GM12864 (cell line): ENCODE data around the gene FOXA3.

Source experiments
- DNase-seq: peaks from one replicate; pipeline ENCODE4 v3.0.0-alpha.2; 2011; ENCODE audit warnings: low read depth
- H3K4me3 ChIP-seq: 2 replicates; pipeline ENCODE4 v1.5.1; 2011; ENCODE audit warnings: mild to moderate bottlenecking, low read depth, low read length, control low read depth
- CTCF ChIP-seq: IDR thresholded peaks from 2 replicates; pipeline ENCODE4 v1.5.1; 2011; ENCODE audit warnings: low read depth, mild to moderate bottlenecking, moderate library complexity, low read length, control low read depth, inconsistent platforms; ENCODE audit errors: missing control alignments

The FOXA3 gene

GRCh38 chr19:45873219-45873772, 9.2 kb downstream of the FOXA3 start:
- no peak overlapping the region for H3K4me3 ChIP-seq
- no peak for DNase-seq
- TF ChIP-seq CTCF = no peak

DNA sequence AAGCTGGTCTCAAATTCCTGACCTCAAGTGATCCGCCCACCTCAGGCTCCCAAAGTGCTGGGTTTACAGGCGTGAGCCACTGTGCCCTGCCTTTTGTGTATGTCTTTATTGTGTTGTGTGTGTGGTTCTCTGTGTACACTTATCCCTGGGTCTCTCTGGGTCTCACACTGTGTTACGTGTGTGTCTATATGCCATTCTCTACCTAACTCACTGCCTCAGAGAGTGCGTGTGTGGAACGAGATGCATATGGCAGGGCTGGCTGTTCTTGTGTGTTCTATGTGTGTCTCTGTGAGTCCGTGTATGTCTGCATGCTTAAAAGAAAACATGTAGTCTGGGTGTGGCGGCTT, 10.5 kb downstream of the FOXA3 start:
- no peak for DNase-seq
- H3K4me3 ChIP-seq = no peak overlapping the region
- TF ChIP-seq CTCF = no peak

DNA sequence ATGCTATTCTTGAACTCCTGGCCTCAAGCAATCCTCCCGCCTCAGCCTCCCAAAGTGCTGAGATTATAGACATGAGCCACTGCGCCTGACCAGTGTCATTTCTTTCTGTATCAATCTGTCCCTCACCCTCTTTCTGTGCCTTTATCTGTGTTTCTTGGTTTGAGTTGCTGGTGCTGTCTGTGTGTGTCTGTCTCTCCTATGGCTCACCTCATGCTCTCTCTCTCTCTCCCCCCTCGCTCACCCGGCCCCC, 12.0 kb downstream of the FOXA3 start:
- H3K4me3 ChIP-seq = no peak overlapping the region
- TF ChIP-seq CTCF = no peak
- DNase-seq = no peak

DNA sequence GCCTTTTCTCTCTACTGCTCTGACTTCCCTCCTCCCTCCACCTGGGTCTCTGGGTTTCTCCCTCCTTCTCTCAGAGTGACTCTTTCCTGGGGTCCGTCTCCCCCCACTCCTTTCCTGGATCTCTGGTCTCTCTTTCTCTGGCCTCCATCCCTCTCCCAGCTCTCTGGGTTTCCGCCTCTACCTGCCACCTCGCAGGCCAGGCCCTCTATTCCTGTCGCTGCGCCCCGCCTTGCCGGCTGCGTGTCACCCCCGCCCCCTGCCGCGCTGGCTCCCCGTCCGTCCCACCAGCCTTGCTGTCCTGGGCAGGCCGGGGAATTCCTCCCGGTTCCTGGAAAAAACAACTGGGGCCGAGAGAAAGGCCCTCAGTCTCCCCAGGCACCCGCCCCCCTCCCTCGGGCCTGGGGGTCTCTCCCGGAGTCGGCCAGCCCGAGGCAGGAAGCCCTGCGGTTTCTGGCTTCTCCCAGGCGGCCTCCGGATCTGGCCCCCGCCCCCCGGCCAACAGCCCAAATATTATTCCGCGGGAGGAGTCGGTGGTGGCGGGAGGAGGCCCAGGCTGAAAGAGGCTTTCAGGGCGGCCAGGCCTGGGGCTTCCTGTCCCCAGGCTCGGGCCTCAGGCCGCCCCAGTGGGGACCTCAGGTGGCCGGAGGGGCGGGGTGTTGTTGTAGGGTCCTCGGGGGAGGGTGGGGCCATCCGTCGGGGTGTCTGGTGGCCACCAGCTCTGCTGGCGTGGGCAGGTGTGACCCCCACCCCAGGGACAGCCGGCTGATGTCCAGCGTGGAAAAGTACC, 12.5 kb downstream of the FOXA3 start:
- no peak overlapping the region for H3K4me3 ChIP-seq
- DNase-seq = no peak
- no peak for TF ChIP-seq CTCF

DNA sequence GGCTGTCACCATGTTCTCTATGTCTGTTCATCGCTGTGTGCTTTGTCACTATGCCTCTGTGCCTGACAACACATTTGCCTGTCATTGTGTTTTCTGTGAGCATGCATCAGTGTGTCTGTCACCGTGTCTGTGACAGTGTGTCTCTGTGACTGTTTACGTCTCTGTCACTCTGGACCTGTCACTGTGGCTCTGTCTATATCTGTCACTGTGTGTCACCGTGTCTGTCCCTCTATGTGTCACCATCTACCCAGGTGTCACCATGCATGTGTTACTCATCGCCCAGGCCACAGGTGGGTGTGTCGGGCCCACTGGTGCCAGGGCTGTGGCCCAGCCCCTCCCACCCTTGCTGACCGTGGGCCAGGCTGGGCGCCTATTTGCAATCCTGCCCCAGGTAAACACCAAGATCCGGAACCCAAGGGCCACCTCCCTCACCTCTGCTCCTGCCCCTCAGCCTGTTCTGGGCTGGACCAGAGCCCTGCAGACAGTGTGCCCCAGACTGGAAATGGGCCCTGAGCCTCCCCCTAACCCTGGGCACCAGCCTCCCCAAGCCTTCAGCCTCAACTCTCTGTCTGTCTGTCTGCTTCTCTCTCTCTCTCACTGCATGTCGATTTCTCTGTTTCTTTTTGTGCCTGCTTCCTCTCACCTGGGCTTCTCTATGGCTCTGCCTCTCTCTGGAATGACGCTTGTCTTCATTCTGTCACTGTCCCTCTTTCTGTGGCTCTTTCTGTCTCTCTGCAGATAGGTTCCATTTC, 14.1 kb downstream of the FOXA3 start:
- DNase-seq = no peak

GRCh38 chr19:45879055-45879454, 14.9 kb downstream of the FOXA3 start:
- H3K4me3 ChIP-seq = no peak overlapping the region

More for the DNA sequence above, 14.1 kb downstream of the FOXA3 start:
- H3K4me3 ChIP-seq = no peak overlapping the region
- no peak for TF ChIP-seq CTCF

More at GRCh38 chr19:45879055-45879454, 14.9 kb downstream of the FOXA3 start:
- TF ChIP-seq CTCF = no peak
- no peak for DNase-seq
